NCI-H345 (cell line): ENCODE data around the gene CENPP.

ENCODE experiments used
- DNase-seq: peaks from one replicate; lab custom pipeline; 2025; lab: John Stamatoyannopoulos, UW

CENPP gene

GRCh38 chr9:92508018-92508820 lies 182.5 kb downstream of the CENPP start:
- DNase-seq = no peak

- DNase-seq = no peak
These were observed 183.3 kb downstream of the CENPP start for GRCh38 chr9:92509050-92509449.

- DNase-seq = no peak
These were observed 185.0 kb downstream of the CENPP start for GRCh38 chr9:92510747-92511146.

- DNase-seq = no peak
These were observed 186.9 kb downstream of the CENPP start for GRCh38 chr9:92512622-92513021.

GRCh38 chr9:92513349-92513748 lies 187.6 kb downstream of the CENPP start:
- DNase-seq = no peak

GRCh38 chr9:92514635-92515034 lies 188.9 kb downstream of the CENPP start:
- no peak for DNase-seq

GRCh38 chr9:92516521-92516920 lies 190.8 kb downstream of the CENPP start:
- DNase-seq = no peak

GRCh38 chr9:92517046-92517445 lies 191.3 kb downstream of the CENPP start:
- DNase-seq = no peak

GRCh38 chr9:92518199-92518598 lies 192.4 kb downstream of the CENPP start:
- DNase-seq = no peak

GRCh38 chr9:92520837-92521236 lies 195.1 kb downstream of the CENPP start:
- no peak for DNase-seq

GRCh38 chr9:92522983-92523970 lies 197.5 kb downstream of the CENPP start:
- no peak for DNase-seq

- DNase-seq = no peak
These were observed 199.1 kb downstream of the CENPP start for GRCh38 chr9:92524881-92525280.

GRCh38 chr9:92525306-92525705 lies 199.6 kb downstream of the CENPP start:
- no peak for DNase-seq

- DNase-seq = no peak
These were observed 201.6 kb downstream of the CENPP start for GRCh38 chr9:92527291-92527828.

- DNase-seq = no peak
These were observed 202.2 kb downstream of the CENPP start for GRCh38 chr9:92527832-92528521.

GRCh38 chr9:92528522-92528849 lies 202.7 kb downstream of the CENPP start:
- DNase-seq = no peak

- no peak for DNase-seq
These were observed 203.4 kb downstream of the CENPP start for GRCh38 chr9:92529124-92529523.

- DNase-seq = no peak
These were observed 205.1 kb downstream of the CENPP start for GRCh38 chr9:92530893-92531292.

- DNase-seq = no peak
These were observed 208.5 kb downstream of the CENPP start for GRCh38 chr9:92534204-92534603.

GRCh38 chr9:92534674-92535073 lies 208.9 kb downstream of the CENPP start:
- DNase-seq = no peak

- no peak for DNase-seq
These were observed 210.4 kb downstream of the CENPP start, which contains the start of gene ECM2 for GRCh38 chr9:92535940-92536850. Gene ECM2, minus strand, starts transcription at chr9:92535990. Its CDS starts 13,124 bp downstream, at chr9:92522866.
